GM10847 (cell line): ENCODE measurements around the gene MED4.

Experiments
- POLR2A ChIP-seq: IDR thresholded peaks from 2 replicates; pipeline ENCODE4 v1.6.1; 2011; ENCODE audit not compliant: insufficient read length; ENCODE audit errors: extremely low read depth

Gene MED4

GRCh38 chr13:48110931-48111721, 16.2 kb upstream of the MED4 start:
- TF ChIP-seq POLR2A = no peak

DNA sequence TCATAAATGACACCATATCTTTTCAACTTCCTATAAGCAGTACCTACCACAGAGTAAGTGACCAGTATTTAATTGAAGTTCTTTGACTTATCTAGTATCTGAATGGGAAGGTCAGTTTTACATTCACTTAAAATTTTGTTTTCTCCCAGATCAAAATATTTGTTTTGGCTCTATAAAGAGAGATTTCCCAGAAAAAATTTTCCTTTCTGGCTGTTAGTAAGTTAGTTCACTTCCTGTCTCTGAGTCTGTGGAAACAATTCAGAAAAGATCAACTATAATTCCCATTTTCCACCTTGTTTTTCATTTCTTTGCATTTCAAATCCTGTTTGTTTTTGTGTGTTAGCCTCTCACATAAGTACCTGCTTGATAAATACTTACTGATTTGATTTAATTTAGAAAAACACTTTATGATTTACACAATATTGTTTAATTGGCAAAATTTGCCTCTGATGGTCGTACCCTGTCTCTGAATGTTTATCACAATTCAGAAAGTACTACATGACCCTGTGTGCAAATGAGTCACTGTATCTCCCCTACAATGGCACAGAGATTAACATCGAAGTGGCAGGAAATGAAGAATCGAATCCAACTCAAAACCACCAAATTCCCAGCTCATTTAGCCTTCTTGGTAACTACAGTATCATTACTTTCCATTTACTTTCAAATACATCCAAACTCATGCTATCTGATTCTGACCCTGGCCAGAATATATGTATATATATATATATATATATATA, 15.4 kb upstream of the MED4 start:
- TF ChIP-seq POLR2A = no peak

- no peak for TF ChIP-seq POLR2A
These were observed 13.2 kb upstream of the MED4 start for GRCh38 chr13:48108106-48108505.

GRCh38 chr13:48097793-48098192, 2.9 kb upstream of the MED4 start:
- TF ChIP-seq POLR2A = no peak

GRCh38 chr13:48096670-48097069, 1.8 kb upstream of the MED4 start:
- no peak for TF ChIP-seq POLR2A

DNA sequence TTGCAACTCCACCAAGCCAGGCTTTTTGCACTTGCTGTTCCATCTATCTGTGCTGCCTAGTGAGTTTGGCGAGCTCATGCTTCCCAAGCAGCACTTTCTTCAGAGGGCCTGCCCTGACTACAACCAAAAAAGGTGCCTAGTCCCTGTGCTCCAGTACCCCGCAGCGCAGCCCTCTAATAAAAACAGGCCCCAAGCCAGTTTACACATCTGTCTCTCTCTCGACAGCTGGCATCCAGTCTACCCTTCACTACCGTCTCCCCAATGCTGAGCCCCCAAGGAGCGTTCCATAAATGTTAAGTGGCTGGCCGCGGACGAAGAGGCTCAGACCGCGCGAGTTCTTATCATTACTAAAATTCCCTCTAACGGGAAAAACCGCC, 512 bp downstream of the MED4 start:
- TF ChIP-seq POLR2A = no peak

- TF ChIP-seq POLR2A = no peak
These were observed 1.3 kb downstream of the MED4 start for GRCh38 chr13:48093588-48093987.

GRCh38 chr13:48086272-48086671, 8.6 kb downstream of the MED4 start:
- TF ChIP-seq POLR2A = no peak

DNA sequence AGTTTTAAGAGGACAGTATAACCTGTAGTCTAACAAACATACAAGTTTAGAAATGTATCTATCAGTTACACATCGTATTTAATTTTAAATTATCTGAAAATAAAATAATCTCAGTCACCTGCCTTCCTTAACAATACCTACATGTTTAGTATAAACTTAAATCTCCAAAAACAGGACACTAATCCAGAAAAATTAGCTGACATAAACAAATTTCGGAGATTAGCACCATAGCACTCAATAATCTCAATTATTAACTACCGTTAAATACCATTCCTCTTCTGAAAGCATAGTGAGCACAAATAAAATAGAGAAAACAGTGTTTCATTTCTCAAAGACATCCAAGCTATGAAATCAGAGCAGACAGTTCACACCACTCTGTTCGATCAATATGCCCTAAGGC, 13.2 kb downstream of the MED4 start:
- TF ChIP-seq POLR2A = no peak

DNA sequence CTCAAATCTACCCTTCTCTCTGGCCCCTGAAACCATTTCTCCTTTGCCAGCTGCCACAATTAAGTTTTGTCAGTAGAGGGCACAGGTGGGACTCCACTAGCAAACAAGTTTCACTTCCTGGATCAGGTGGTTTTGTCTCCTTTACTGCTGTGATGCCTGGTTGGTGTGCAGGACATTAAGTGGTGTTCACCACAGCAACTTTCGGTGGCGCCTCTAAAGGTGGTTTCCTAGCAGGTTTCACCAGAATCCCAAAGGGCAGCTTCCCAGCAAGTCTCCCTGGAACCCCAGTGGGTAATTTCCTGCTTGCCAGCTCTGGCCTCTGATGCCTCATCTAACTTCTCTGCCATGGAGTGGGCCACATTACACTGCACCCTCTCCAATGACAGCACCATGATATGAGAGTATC, 16.6 kb downstream of the MED4 start:
- TF ChIP-seq POLR2A = no peak

DNA sequence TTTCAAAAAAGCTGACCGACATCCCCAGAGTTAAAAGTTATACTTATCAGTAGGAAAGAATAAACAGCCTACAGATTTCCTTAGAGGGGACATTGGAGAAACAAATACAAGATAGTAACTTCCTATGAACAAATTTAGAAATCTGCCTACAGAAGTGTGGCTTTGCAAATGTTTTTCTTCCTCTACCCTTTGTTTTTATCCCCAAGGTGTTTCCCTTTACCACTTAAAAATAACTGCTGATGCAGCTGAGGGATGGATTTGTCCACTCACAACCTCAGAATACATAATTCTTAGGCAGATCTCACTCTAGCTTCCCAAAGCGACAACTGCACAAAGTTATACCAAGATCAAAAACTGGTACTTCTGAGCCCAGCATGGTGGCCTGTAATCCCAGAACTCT, 20.9 kb downstream of the MED4 start:
- no peak for TF ChIP-seq POLR2A

- no peak for TF ChIP-seq POLR2A
These were observed 22.1 kb downstream of the MED4 start for GRCh38 chr13:48072787-48073186.

DNA sequence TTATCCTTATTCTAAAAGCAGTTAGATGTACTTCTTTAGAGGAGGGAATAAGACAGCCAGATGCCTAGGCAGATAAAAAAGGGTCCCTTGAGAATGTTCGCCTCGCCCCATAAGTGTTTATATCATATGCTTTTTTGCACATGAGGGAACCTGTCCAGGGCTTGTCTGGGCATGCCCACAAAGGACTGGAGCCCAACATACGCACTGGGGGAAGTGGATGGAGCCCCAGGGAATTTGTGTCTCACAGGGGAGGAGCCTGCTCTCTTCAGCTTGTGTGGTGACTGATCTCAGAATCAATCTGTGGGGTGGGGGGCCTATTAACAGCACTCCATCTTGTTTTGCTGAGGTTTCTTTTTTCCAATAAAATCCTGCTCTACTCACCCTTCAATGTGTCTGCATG, 22.6 kb downstream of the MED4 start:
- TF ChIP-seq POLR2A = no peak

GRCh38 chr13:48070942-48071341, 24.0 kb downstream of the MED4 start:
- TF ChIP-seq POLR2A = no peak

- TF ChIP-seq POLR2A = no peak
These were observed 25.3 kb downstream of the MED4 start for GRCh38 chr13:48069573-48069972.

GRCh38 chr13:48068952-48069351, 26.0 kb downstream of the MED4 start:
- TF ChIP-seq POLR2A = no peak

- TF ChIP-seq POLR2A = no peak
These were observed 26.9 kb downstream of the MED4 start for GRCh38 chr13:48068036-48068435.

DNA sequence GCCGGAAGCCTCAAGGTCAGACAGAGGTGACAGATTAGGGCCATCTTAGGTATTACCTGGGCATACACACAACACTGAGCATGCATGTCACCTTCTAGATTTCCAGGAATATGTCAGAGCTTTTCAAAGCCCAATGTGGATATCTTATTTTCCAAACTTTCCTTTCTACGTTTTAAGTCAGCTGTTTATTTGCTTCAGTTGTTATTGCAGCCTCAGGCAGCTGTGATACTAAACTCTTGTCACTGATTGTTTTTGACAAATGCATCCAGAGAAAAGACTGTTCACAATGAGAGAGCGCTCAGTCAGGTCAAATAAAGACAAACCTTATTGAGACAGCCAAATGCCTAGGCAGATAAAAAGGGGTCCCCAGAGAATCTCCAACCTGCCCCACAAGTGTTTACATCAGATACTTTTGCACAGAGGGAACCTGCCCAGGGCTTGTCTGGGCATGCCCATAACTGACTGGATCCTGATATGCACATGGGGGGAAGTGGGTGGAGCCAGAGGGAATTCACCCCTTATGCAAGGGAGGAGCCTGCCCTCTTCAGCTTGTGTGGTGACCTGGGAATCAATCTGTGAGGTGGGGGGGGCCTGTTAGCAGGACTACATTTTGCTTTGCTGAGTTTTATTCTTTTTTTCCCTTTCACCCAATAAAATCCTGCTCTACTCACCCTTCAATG, 28.5 kb downstream of the MED4 start:
- no peak for TF ChIP-seq POLR2A
